Measurements from ENCODE around the gene CSPG4. TPM values are rescaled to one million over a fixed set of nuclear protein-coding genes. Genes with fewer than 3 reads are reported as not detected.
A peak's percentile ranks its signal among the peaks of the same experiment; 100 is the strongest.
"Not testable (repeated sequence)": the region's sequence is repeated elsewhere in the genome, so short reads cannot be mapped to it uniquely, and the experiment has no call there.

CSPG4 gene
- total RNA-seq, 1 donor from 2014 or later: 9.1 TPM

- H3K4me3 ChIP-seq: no peak overlapping the region
- H3K9me3 ChIP-seq (replicated peaks): no peaks in the 10 kb centered on the region
- intact Hi-C loops (cut with micrococcal nuclease): loop anchor here (10.0 kb wide), 1 partner anchor 117 kb away; no protein-coding TSS in a partner anchor
- H3K36me3 ChIP-seq: peaks cover 5% of the 10 kb centered on the region
- H3K4me1 ChIP-seq: peaks cover 10% of the 10 kb centered on the region
- DNase-seq: no peak
- no peak for TF ChIP-seq CTCF (IDR thresholded peaks at IDR 0.05; ENCODE audit: borderline replicate concordance)
- no peaks in the 10 kb centered on the region for H3K27me3 ChIP-seq (ENCODE audit: low read depth)
- H3K27ac ChIP-seq (replicated peaks): no peak overlapping the region
Measured at GRCh38 chr15:75687486-75688277, 25.0 kb downstream of the CSPG4 start.

- H3K9me3 ChIP-seq (replicated peaks); H3K27ac ChIP-seq (replicated peaks); H3K36me3 ChIP-seq; H3K4me3 ChIP-seq; H3K27me3 ChIP-seq (ENCODE audit: low read depth): not testable (repeated sequence)
- H3K4me1 ChIP-seq: peaks cover 10% of the 10 kb centered on the region
- DNase-seq: peak; percentile 86
- peak; percentile 89 for TF ChIP-seq CTCF (IDR thresholded peaks at IDR 0.05; ENCODE audit: borderline replicate concordance)
- intact Hi-C loops (cut with micrococcal nuclease): loop anchor here (10.0 kb wide), 1 partner anchor 119 kb away; no protein-coding TSS in a partner anchor
Measured at GRCh38 chr15:75686212-75686642, 26.4 kb downstream of the CSPG4 start.

GRCh38 chr15:75685195-75685594 lies 27.5 kb downstream of the CSPG4 start:
- intact Hi-C loops (cut with micrococcal nuclease): loop anchor here (10.0 kb wide), 1 partner anchor 120 kb away; no protein-coding TSS in a partner anchor
- no peaks in the 10 kb centered on the region for H3K27me3 ChIP-seq (ENCODE audit: low read depth)
- no peak overlapping the region for H3K4me3 ChIP-seq
- H3K4me1 ChIP-seq: peaks cover 10% of the 10 kb centered on the region
- H3K9me3 ChIP-seq (replicated peaks): no peaks in the 10 kb centered on the region
- TF ChIP-seq CTCF (IDR thresholded peaks at IDR 0.05; ENCODE audit: borderline replicate concordance): no peak
- no peak for DNase-seq
- H3K27ac ChIP-seq (replicated peaks): no peak overlapping the region
- H3K36me3 ChIP-seq: peaks cover 5% of the 10 kb centered on the region

GRCh38 chr15:75684648-75685047 lies 28.0 kb downstream of the CSPG4 start:
- intact Hi-C loops (cut with micrococcal nuclease): loop anchor here (10.0 kb wide), 1 partner anchor 120 kb away; no protein-coding TSS in a partner anchor
- H3K4me1 ChIP-seq: peaks cover 10% of the 10 kb centered on the region

More at GRCh38 chr15:75684648-75685047, 28.0 kb downstream of the CSPG4 start:
- Histone ChIP-seq H3K36me3 (peaks cover 5% of the 10 kb centered on the region), H3K9me3 (replicated peaks) (no peaks in the 10 kb centered on the region), H3K4me3 (no peak overlapping the region), H3K27ac (replicated peaks) (no peak overlapping the region), H3K27me3 (ENCODE audit: low read depth) (no peaks in the 10 kb centered on the region)
- no peak for TF ChIP-seq CTCF (IDR thresholded peaks at IDR 0.05; ENCODE audit: borderline replicate concordance)
- DNase-seq: no peak
